Activated naive CD4-positive, alpha-beta T cell treated with anti-CD3 and anti-CD28 coated beads for 36 hours (primary cell): Measurements from ENCODE around the gene STK38. TPM values are rescaled to one million over a fixed set of nuclear protein-coding genes. Genes with fewer than 3 reads are reported as not detected.
"Not testable (repeated sequence)": the region's sequence is repeated elsewhere in the genome, so short reads cannot be mapped to it uniquely, and the experiment has no call there.

ENCODE experiments used
- CTCF ChIA-PET: fragments of 350-600 bp; sonication (Branson Sonifier 250); formaldehyde crosslinking; loops from one replicate; lab custom pipeline; 2021; ENCODE audit warnings: antibody characterized with exemption; lab: Charles Lee
- DNase-seq: peaks from one replicate; pipeline ENCODE4 v3.0.0-alpha.2; 2020
- H3K27ac Mint-ChIP-seq: one replicate; pipeline ENCODE4 v1.8.0; 2021; ENCODE audit warnings: mild to moderate bottlenecking, mixed read lengths
- H3K27me3 Mint-ChIP-seq: one replicate; pipeline ENCODE4 v1.8.0; 2021; ENCODE audit warnings: low read depth, mixed read lengths
- H3K36me3 Mint-ChIP-seq: one replicate; pipeline ENCODE4 v1.8.0; 2021; ENCODE audit warnings: low read depth, mixed read lengths
- H3K4me1 Mint-ChIP-seq: one replicate; pipeline ENCODE4 v1.8.0; 2021; ENCODE audit warnings: low read depth, mixed read lengths
- H3K4me3 Mint-ChIP-seq: one replicate; pipeline ENCODE4 v1.8.0; 2021; ENCODE audit warnings: mild to moderate bottlenecking, moderate library complexity, mixed read lengths
- H3K9me3 Mint-ChIP-seq: one replicate; pipeline ENCODE4 v1.8.0; 2021; ENCODE audit warnings: mixed read lengths
- intact Hi-C: fragments of 100-400 bp; cut with micrococcal nuclease; formaldehyde crosslinking; loops from one replicate; pipeline ENCODE4 v1.15.1; 2023
- total RNA-seq, 2 experiments: library from RNA; stranded (reverse); gene quantifications; one replicate each; pipeline ENCODE4 v1.2.3, GENCODE V29; 2021

Gene STK38
- total RNA-seq, 2 experiments from 2014 or later = 23.6 to 24.4 TPM

- CTCF ChIA-PET = interaction anchor here (0.6 kb wide), 1 partner anchor 30 kb away, joined by 3 read pairs; no protein-coding TSS in a partner anchor
- intact Hi-C loops = no loop called here
- H3K27ac Mint-ChIP-seq = no peak overlapping the region
Measured at GRCh38 chr6:36578431-36578830, 31.2 kb upstream of the STK38 start.

GRCh38 chr6:36578030-36578429, 30.8 kb upstream of the STK38 start:
- H3K36me3 Mint-ChIP-seq = no peaks in the 10 kb centered on the region
- H3K27ac Mint-ChIP-seq = no peak overlapping the region
- no peaks in the 10 kb centered on the region for H3K27me3 Mint-ChIP-seq
- no peaks in the 10 kb centered on the region for H3K9me3 Mint-ChIP-seq
- no peak for DNase-seq
- CTCF ChIA-PET = no interaction called here
- no peak overlapping the region for H3K4me3 Mint-ChIP-seq
- peaks cover 6% of the 10 kb centered on the region for H3K4me1 Mint-ChIP-seq
- intact Hi-C loops = no loop called here

More at GRCh38 chr6:36578431-36578830, 31.2 kb upstream of the STK38 start:
- peaks cover 8% of the 10 kb centered on the region for H3K4me1 Mint-ChIP-seq
- H3K9me3 Mint-ChIP-seq = no peaks in the 10 kb centered on the region
- no peaks in the 10 kb centered on the region for H3K36me3 Mint-ChIP-seq
- H3K4me3 Mint-ChIP-seq = no peak overlapping the region
- DNase-seq = no peak
- H3K27me3 Mint-ChIP-seq = no peaks in the 10 kb centered on the region

- H3K27ac Mint-ChIP-seq = no peak overlapping the region
- no peaks in the 10 kb centered on the region for H3K36me3 Mint-ChIP-seq
- DNase-seq = no peak
- peaks cover 6% of the 10 kb centered on the region for H3K4me1 Mint-ChIP-seq
- intact Hi-C loops = no loop called here
- H3K4me3 Mint-ChIP-seq = no peak overlapping the region
- H3K27me3 Mint-ChIP-seq = no peaks in the 10 kb centered on the region
- CTCF ChIA-PET = interaction anchor here (1.1 kb wide), 1 partner anchor 18 kb away, joined by 3 read pairs; no protein-coding TSS in a partner anchor
- H3K9me3 Mint-ChIP-seq = no peaks in the 10 kb centered on the region
Measured at GRCh38 chr6:36577301-36577700, 30.0 kb upstream of the STK38 start.

- Mint-ChIP-seq H3K4me3 (no peak overlapping the region), H3K27ac (no peak overlapping the region), H3K36me3 (no peaks in the 10 kb centered on the region), H3K9me3 (no peaks in the 10 kb centered on the region), H3K27me3 (no peaks in the 10 kb centered on the region), H3K4me1 (peaks cover 6% of the 10 kb centered on the region)
- CTCF ChIA-PET = interaction anchor here (1.1 to 1.3 kb wide), 2 partner anchors 17 to 23 kb away, joined by 3 read pairs; no protein-coding TSS in a partner anchor
- DNase-seq = no peak
- intact Hi-C loops = no loop called here
Measured at GRCh38 chr6:36576578-36576977, 29.3 kb upstream of the STK38 start.

- Mint-ChIP-seq H3K27ac (no peak overlapping the region), H3K4me3 (no peak overlapping the region), H3K27me3 (no peaks in the 10 kb centered on the region), H3K9me3 (no peaks in the 10 kb centered on the region), H3K36me3 (no peaks in the 10 kb centered on the region), H3K4me1 (peaks cover 5% of the 10 kb centered on the region)
- no peak for DNase-seq
- CTCF ChIA-PET = interaction anchor here (1.4 kb wide), 1 partner anchor 9 kb away, joined by 3 read pairs; no protein-coding TSS in a partner anchor
- intact Hi-C loops = no loop called here
Measured at GRCh38 chr6:36574679-36575078, 27.4 kb upstream of the STK38 start.

- H3K4me1 Mint-ChIP-seq, H3K4me3 Mint-ChIP-seq, H3K27me3 Mint-ChIP-seq, DNase-seq, H3K27ac Mint-ChIP-seq, H3K9me3 Mint-ChIP-seq, intact Hi-C loops, H3K36me3 Mint-ChIP-seq: not testable (repeated sequence)
- CTCF ChIA-PET = interaction anchor here (0.7 kb wide), 1 partner anchor 14 kb away, joined by 3 read pairs; no protein-coding TSS in a partner anchor
Measured at GRCh38 chr6:36572353-36573311, 25.4 kb upstream of the STK38 start.

GRCh38 chr6:36571122-36572043, 24.1 kb upstream of the STK38 start:
- DNase-seq = no peak
- CTCF ChIA-PET = interaction anchor here (0.7 kb wide), 1 partner anchor 15 kb away, joined by 5 read pairs; no protein-coding TSS in a partner anchor
- no peaks in the 10 kb centered on the region for H3K27me3 Mint-ChIP-seq
- no peaks in the 10 kb centered on the region for H3K4me1 Mint-ChIP-seq
- H3K4me3 Mint-ChIP-seq = no peak overlapping the region
- no peaks in the 10 kb centered on the region for H3K9me3 Mint-ChIP-seq
- intact Hi-C loops = no loop called here
- no peak overlapping the region for H3K27ac Mint-ChIP-seq
- H3K36me3 Mint-ChIP-seq = no peaks in the 10 kb centered on the region

- H3K27me3 Mint-ChIP-seq = no peaks in the 10 kb centered on the region
- no peak overlapping the region for H3K4me3 Mint-ChIP-seq
- H3K27ac Mint-ChIP-seq = no peak overlapping the region
- H3K9me3 Mint-ChIP-seq = no peaks in the 10 kb centered on the region
- intact Hi-C loops = no loop called here
- no peak for DNase-seq
- H3K4me1 Mint-ChIP-seq = no peaks in the 10 kb centered on the region
- H3K36me3 Mint-ChIP-seq = no peaks in the 10 kb centered on the region
- CTCF ChIA-PET = no interaction called here
Measured at GRCh38 chr6:36570264-36570663, 23.0 kb upstream of the STK38 start.

GRCh38 chr6:36566418-36566905, 19.2 kb upstream of the STK38 start:
- Mint-ChIP-seq H3K36me3 (no peaks in the 10 kb centered on the region), H3K4me3 (no peak overlapping the region), H3K27ac (no peak overlapping the region), H3K4me1 (no peaks in the 10 kb centered on the region), H3K27me3 (no peaks in the 10 kb centered on the region), H3K9me3 (no peaks in the 10 kb centered on the region)
- DNase-seq = no peak
- CTCF ChIA-PET = interaction anchor here (0.9 to 1.4 kb wide), 2 partner anchors 9 to 14 kb away, joined by 3 read pairs; no protein-coding TSS in a partner anchor
- intact Hi-C loops = no loop called here

- no peaks in the 10 kb centered on the region for H3K9me3 Mint-ChIP-seq
- intact Hi-C loops = no loop called here
- no peaks in the 10 kb centered on the region for H3K4me1 Mint-ChIP-seq
- H3K27me3 Mint-ChIP-seq = no peaks in the 10 kb centered on the region
- no peaks in the 10 kb centered on the region for H3K36me3 Mint-ChIP-seq
- no peak for DNase-seq
- no peak overlapping the region for H3K27ac Mint-ChIP-seq
- CTCF ChIA-PET = no interaction called here
- no peak overlapping the region for H3K4me3 Mint-ChIP-seq
Measured at GRCh38 chr6:36563928-36564284, 16.6 kb upstream of the STK38 start.

- H3K27ac Mint-ChIP-seq = no peak overlapping the region
Measured at GRCh38 chr6:36563237-36563927, 16.1 kb upstream of the STK38 start.

More at GRCh38 chr6:36563237-36563927, 16.1 kb upstream of the STK38 start:
- Mint-ChIP-seq H3K27me3 (no peaks in the 10 kb centered on the region), H3K36me3 (no peaks in the 10 kb centered on the region), H3K9me3 (no peaks in the 10 kb centered on the region), H3K4me1 (no peaks in the 10 kb centered on the region), H3K4me3 (no peak overlapping the region)
- intact Hi-C loops = no loop called here
- CTCF ChIA-PET = no interaction called here
- no peak for DNase-seq
